GM19395 (cell line): Measurements from ENCODE around the gene EEFSEC.
"Not testable (repeated sequence)": the region's sequence is repeated elsewhere in the genome, so short reads cannot be mapped to it uniquely, and the experiment has no call there.

Experiments used
- ATAC-seq: cut with Tn5 transposase; IDR thresholded peaks from one replicate; pipeline ENCODE4 v1.9.1; 2021; ENCODE audit warnings: mild to moderate bottlenecking, moderate library complexity; ENCODE audit not compliant: unreplicated experiment

The EEFSEC gene

DNA sequence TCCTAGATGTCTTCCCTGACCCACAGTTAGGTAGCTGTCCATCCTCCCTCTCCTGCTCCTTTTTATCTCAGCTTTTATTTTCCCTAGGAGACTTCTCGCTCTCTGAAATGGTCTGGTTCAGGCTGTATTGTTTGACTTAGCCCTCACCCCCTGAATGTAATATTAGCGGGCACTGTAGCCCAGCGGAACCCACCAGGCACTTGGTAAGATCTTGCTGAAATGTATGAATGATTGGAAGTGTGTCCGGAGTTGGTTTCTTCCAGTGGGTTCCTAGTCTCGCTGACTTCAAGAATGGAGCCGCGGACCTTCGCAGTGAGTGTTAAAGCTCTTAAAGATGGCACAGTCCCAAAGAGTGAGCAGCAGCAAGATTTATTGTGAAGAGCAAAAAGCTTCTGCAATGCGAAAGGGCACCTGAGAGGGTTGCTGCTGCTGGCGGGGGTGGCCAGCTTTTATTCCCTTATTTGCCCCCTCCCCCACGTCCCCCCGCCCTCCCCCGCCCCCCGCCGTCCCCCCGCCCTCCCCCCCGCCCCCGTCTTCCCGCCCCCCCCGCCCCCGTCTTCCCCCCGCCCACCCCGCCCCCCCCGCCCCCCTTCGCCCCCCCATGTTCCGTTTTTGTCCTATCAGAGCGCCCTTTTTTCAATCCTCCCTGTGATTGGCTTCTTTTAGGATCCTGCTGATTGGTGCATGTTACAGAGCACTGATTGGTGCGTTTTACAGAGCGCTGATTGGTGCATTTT lies 694 bp upstream of the EEFSEC start:
- peak; percentile 66 for ATAC-seq

DNA sequence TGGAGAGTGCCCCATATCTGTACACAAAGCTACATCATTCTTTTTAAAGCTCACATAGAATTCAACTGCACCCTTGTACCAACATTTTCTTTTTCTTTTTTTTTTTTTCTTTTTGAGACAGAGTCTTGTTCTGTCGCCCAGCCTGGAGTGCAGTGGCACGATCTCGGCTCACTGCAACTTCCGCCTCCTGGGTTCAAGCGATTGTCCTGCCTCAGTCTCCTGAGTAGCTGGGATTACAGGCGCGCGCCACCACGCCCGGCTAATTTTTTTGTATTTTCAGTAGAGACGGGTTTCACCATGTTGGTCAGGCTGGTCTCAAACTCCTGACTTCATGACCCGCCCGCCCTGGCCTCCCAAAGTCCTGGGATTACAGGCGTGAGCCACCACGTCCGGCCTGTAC lies 1.1 kb downstream of the EEFSEC start:
- not testable (repeated sequence) for ATAC-seq

DNA sequence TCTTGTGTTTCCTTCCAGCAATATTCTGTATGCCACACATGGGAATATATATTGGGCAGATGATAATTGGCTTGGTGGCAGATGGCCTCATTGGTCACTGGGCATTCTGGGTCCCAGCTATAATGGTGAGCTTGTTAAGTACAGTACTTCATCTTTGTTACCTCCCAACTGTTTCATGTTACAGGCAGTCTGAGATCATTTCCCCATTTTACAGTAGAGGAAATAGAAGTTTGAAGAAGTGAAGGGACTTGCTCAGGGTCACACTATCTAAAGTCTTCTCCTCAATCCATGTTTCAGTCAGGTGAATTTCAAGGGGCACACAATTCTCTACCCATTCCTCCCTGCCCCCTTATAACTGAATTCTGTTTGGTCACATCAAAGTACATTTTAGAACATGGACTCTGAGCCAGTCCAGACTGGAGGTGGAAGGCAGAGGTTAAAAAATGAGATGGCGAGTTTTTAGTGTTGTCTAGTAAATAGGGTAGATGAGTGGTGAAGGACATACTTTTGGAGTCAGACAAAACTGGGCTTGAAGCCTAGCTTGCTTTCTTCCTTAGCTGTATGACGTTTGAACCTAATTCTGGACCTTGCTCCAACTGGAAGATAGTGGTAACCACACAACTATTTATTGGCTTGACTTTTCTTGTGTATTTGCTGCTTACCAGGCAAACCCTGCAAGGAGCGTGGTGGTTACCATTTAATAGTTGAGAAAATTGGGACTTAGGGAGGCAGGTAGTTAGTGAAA lies 2.5 kb downstream of the EEFSEC start:
- no peak for ATAC-seq

DNA sequence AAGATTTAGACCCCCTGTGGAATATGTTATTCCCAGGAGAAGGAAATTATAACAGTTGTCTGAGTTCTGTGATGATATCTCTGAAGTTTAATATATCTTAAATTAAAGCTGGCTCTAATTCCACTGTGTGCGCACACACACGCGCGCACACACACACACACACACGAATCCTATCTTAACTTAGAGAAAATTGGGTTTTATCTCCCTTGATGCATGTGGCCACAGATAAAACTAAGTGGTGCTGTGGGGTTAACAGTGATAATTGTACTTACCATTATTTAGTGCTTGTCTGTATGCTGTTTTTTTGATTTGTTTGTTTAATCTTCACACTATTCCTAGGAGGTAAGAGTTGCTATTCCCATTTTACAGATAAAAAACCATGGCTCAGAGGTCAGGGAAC lies 7.4 kb downstream of the EEFSEC start:
- ATAC-seq: no peak

DNA sequence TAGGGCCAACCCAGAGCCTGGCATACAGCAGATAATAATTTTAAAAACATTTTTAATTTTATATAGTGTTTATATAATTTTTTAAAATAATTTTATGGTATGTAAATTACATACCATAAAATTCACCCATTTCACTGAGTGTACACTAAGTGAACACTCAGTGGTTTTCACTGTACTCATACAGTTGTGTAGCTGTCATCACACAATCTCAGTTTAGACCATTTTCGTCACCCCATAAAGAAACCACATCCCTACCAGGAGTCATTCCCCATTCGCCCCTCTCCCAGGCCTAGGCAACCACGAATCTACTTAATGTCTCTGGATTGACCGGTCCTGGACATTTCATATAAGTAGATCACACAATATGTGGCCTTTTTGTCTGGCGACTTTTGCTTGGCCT lies 10.2 kb downstream of the EEFSEC start:
- ATAC-seq: no peak

DNA sequence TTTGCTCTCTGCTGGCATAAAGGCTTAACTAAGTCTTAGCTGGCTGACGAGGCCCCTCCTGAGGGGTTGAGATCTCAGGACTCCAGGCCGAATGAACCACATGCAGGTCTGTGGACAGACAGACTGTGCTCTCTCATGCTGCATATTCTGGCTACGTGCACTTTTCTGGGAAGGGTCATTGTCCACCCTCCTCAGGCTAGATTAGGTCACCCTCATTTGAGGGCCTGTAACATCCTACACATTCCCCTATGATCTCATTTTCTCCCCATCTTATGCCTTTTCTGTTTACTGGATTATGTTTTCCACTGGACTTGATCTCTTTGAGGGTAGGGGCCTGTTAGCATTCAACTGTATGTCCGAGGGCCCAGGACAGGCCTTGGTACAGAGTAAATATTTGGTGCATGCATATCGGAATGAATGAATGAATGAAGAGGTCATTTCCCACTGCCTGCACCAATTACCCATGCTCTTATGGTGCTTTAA lies 13.7 kb downstream of the EEFSEC start:
- no peak for ATAC-seq

DNA sequence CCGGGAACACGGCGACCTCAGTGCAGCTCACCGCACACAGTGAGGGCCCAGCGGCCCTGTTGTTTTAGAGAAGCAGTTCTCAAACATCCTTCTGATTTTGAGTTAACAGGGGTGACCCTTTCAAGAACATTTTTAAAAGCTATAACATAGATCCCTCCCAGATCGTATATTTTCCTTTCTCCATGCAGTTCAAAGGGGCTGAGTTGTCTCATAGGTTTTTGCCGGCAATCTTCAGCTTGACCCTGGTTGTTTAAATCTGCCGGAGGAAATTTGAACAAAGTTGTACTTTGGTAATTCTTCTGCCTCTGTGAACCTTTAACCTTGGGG lies 14.3 kb downstream of the EEFSEC start:
- ATAC-seq: no peak

DNA sequence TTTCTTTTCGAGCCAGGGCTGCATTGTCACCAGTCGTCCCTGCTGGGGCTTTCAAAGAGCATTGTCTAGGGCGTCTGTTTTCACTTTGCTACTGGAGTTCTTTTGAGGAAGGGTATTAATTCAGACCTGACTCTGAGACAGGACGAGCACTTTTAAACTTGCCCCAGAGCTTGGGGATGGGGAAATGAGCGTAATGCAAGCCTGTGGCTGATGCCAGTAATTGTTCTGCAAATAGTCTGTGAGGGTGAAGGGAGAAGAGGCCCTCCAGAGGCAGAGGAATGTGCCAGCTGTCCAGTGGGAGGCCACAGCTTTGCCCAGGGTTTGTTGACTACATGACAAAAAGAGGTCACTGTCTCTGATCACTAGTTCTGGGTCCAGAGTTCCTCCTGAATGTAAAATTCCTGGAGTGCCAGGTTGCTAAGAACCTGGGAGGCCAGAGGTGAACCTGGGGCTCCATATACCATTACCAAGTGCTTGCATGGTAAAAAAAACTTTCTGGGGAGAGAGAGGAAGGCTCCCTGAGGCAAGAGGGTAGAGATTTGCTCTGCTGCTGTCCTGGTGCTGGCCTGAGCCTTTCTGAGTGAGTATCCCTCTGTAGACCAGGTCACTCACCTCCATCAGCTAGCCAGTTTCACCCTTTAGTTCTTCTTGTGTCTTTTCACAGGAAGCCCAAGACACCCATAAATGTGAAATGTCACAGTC lies 14.8 kb downstream of the EEFSEC start:
- no peak for ATAC-seq

DNA sequence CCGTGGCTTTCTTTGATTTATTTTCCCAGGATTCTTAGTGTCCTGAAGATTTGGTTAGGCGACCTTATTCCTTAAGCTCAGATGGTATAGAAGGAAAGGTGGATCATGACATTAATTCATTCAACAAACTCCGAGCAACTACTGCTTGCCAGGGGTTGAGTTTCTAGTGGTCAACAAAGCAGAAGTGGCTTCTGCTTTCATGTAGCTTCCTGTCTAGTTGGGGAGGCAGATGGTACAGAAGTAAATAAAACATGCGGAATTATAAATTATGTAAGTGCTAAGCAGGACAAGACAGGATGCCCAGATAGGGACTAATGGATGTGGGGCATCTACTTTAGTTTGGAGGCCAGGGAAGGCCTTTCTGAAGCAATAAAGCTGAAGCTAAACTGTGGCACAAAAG lies 15.6 kb downstream of the EEFSEC start:
- no peak for ATAC-seq

DNA sequence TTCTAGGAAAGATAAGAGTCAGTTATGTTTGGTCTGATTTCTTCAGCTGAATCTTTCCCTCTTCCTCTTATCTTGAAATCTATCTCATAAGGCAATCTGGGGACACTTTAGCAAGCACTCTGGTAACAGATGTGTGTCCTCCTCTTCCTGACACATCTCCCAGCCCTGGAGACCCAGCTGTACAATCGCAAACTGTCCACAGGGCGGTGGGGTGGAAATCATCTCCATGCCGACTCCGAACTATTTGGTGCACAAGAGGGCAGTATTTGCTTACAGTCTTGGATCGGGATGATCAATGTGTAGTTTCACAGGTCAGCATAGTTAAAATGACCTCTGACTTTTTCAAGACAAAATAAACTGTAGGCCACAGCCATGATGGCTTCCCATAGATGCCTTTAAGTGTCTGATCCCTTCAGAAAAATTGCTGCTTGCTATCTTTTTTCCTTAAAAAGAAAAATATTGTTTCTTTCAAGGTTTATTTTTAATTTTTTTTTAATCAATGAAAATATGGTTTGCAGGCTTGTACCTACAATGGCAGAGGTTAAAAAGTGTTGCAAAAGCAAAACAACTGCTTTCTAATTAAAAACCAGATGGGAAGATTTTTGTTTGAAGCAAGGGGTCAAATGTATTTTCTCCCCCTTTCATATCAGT lies 17.7 kb downstream of the EEFSEC start:
- no peak for ATAC-seq

DNA sequence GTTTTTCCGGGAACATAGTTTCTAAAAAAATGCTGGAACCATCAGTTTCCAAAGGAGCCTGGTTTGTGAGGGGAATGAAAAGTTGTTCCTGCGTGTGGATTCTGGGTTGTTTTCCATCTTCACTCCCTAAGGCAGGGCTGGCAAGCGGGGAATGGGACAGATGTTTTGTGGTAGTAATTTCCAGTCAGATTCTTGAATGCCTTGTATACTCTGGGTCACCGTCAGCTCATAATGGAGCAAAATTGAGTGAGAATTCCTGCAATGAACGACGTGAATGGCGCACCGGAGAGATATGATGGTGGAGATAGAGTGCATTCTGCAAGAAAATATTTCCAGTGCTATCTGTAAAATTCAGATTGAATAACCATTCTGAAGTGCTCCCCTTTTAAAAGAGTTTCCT lies 19.9 kb downstream of the EEFSEC start:
- ATAC-seq: no peak

DNA sequence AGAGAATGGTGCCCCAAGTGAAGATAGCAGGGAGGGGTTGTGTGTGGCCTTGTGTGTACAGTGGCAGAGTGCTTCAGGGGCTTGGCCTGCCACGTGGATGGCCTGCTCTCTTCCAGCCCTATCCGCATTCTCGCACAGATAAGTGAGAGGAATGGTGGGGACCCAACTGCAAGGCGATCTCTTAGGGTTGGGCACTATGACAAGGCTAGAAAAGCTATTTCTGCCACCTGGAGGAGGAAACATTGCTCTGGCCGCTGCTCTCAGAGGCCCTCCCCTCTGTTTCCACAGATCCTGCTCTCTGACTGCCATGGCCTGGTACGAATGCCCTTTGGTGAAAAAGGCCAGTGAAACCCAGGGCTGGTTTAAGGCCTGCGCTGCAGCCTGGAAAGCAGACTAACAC lies 20.6 kb downstream of the EEFSEC start:
- no peak for ATAC-seq

DNA sequence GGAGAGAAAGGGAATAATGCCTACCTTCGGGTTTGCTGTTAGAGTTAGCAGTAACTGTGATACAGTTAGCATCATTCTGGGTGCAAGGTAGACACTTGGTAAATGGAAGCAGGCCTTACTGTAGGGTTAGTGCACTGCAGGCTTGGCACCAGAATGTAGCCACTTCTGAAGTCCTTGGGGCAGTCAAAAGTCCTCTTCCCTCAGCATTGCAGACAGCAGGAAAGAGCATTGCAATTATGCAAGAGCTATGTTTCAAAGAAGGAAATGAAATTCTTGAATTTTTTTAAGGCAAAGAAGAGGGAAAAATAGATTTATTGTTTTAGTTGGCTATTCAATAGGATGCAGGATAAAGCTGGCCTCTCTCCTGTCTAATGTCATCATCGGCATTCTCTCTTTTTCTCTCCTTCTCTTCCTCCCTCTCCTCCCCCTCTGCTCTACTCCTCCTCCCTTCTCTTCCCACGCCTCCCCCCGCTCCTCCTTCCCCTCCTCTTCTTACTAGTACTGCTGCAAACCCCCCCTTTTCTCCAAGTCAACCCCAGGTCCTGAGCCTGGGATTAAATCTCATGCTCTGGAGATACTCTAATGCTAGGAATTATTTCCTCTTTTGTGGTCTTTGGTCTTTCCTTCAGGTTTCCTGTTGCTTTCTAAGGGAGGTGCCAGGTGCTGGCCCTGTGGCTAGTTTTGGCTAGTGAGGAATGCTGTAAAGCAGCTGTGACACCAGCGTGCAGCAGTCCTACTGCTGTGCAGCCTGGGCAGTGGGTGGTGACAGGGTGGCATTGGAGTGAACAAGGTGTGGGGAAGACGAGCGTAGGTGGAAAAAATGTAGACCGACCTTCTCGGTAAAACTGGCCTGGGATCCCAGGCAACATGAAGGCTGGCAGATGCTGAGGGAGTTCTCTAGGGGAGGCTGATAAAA lies 21.7 kb downstream of the EEFSEC start:
- no peak for ATAC-seq

DNA sequence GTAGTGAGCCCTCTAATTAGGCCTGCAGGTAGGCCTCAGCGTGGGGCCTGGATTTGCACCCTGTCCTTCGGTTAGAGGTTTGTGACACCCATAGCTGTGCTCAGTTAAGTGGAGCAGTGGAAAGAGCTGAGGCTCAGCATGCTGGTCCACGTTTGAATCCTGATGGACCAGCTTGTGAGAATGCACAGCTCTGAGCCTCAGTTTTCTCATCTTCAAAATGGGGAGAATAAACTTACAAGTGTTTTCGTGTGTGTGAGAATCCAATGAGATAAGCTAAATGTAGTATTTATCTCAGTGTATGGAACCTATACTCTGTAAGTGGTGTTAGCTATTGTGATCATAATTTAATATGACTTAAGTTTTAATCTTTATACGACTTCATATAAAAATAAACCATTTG lies 22.5 kb downstream of the EEFSEC start:
- ATAC-seq: no peak

DNA sequence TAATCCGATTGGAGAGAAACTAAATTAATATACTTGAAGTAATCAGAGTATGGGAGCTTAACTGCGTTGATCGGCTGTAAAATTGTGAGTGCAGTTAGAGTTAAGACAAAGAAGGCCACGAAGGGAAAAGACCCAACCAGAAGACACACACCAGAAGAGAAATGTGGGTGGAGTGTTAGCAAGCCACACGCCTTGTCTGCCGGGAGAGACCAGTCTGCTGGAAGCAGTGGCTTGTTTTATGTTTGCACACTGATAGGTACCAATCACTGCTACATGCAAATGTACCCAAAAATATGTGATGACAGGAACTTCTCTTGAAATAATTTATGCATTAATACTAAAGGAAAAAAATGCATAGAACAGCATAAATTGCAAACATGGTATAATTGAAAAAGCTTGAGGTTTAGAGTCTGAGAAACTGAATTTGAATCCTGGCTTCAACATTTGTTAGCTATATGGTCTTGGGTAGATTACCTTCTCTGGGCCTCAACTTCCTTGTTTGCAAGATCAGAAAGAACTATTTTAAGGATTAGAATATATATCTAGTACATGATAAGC lies 23.1 kb downstream of the EEFSEC start:
- no peak for ATAC-seq

DNA sequence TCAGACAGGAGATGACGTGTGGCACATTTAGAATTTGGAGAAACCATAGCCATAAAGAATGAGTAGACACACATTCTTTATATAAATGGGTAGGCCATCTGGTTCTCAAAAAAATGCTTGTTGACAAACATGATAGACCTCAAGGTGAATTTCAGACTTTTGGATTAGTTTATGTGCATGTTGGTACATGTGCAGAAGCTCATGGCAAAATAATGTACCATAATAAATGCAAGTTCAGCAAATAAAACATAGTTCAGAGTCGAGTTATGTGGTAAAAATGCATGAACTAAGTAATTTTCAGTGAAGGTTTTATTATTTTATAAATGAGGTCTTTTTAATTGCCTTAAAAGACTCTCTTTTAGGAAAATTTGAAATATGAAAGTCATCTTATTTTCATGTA lies 24.6 kb downstream of the EEFSEC start:
- ATAC-seq: no peak

DNA sequence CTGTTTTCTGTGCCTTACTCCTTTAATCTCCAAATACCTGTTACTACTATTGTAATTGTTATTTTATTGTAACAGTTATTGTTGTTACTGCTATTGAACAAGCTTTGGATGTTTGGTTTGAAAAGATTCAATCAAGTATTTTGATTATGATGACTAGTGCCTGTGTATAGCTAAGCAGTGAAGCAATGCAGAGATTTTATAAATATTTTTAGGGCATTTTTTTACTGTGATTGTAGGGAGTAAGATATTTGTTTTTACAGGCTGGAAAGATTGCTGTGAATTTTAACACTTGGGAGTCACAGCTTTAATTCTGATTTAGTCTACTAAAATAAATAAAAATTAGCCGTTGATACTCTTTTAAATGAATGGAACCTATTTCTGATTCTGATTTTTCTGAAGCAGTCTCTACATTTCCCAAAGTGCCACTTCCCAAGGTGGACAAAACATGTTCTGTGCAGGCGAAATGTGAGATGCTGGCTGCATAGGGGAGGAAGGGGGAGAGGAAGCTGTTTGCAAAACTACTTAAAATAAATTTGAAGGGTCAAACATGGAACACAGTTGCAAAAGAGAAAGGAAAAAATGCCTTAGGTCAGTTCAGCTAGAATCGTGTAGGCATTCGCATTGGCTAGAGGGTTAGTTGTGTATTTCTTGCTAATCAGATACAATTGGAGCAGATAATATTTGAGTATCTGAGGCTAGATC lies 25.7 kb downstream of the EEFSEC start:
- no peak for ATAC-seq

DNA sequence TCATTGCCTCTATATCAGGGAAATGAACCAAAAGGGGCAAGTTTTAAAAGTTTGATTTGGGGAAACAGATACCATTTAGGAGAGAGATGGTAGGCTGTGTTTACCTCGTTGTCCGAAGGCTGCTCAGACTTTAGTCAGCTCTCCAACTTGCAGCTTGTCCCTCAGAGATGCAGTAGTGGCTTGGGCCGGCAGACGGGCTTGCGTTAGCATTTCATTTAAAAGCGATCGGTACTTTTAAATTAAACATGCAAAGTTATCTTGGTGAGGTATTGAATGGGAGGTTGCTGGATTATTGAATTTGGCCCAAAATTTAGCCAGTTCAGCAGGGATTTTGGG lies 26.2 kb downstream of the EEFSEC start:
- no peak for ATAC-seq

DNA sequence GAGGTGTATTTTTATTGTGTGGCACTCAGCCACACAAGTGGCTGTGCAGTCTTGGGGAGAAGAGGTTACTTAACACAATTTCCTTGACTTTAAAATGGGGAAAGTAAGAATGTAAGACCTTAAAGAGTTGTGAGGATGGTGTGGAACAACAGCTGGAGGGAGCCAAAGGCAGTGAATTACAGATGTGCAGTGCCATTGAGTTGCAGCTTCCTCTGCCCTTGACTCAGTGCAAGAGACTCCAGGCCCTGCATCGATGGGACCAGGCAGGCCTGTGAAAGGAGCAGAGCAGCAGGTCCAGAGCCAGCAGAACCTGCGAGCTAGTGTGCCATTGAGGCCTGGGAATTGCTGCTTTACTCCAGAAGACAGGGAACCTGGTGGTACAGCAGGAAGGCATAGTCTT lies 27.2 kb downstream of the EEFSEC start:
- no peak for ATAC-seq

DNA sequence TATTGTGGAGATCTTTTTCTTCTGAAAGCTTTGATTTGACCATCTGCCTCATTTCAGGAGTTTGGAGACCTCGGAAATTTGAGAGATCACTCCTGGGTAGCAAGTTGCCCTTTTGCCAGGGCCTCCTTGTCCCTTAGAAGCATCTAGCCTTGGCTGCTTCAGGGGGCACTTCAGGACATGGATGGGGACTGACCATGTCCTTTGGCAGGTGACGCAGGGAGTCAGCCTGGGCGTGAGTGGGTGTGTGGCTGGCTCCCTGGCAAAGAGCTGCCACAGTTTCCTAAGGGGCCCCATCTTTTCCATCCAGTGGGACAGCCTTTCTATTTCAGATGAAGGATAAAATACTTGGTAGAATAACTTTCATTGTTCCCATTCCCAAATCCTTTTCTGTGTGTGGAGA lies 27.6 kb downstream of the EEFSEC start:
- no peak for ATAC-seq
